ENCODE measurements around the gene GRIFIN.

GRIFIN gene

GRCh38 chr7:2512179-2512661 lies 36.0 kb upstream of the GRIFIN start:
- peak; percentile 25 for DNase-seq

GRCh38 chr7:2511769-2512168 lies 35.6 kb upstream of the GRIFIN start:
- no peak for DNase-seq

GRCh38 chr7:2510909-2511768 lies 34.9 kb upstream of the GRIFIN start:
- peak; percentile 86 for DNase-seq

GRCh38 chr7:2510130-2510776 lies 34.1 kb upstream of the GRIFIN start:
- no peak for DNase-seq

GRCh38 chr7:2509298-2509906 lies 33.2 kb upstream of the GRIFIN start:
- DNase-seq, result no peak

- peak; percentile 24 for DNase-seq
Observed at GRCh38 chr7:2508327-2509215, 32.4 kb upstream of the GRIFIN start.

GRCh38 chr7:2507917-2508306 lies 31.7 kb upstream of the GRIFIN start:
- no peak for DNase-seq

GRCh38 chr7:2507208-2507916 lies 31.2 kb upstream of the GRIFIN start:
- DNase-seq, result no peak

- no peak for DNase-seq
Observed at GRCh38 chr7:2505401-2505800, 29.2 kb upstream of the GRIFIN start.

GRCh38 chr7:2504889-2505375 lies 28.7 kb upstream of the GRIFIN start:
- DNase-seq, result peak; percentile 63

- DNase-seq, result no peak
Observed at GRCh38 chr7:2504128-2504888, 28.1 kb upstream of the GRIFIN start.

GRCh38 chr7:2503056-2503941 lies 27.1 kb upstream of the GRIFIN start:
- no peak for DNase-seq

- DNase-seq, result no peak
Observed at GRCh38 chr7:2502647-2502966, 26.4 kb upstream of the GRIFIN start.

- no peak for DNase-seq
Observed at GRCh38 chr7:2501947-2502646, 25.9 kb upstream of the GRIFIN start.

- DNase-seq, result no peak
Observed at GRCh38 chr7:2500701-2501100, 24.5 kb upstream of the GRIFIN start.

- no peak for DNase-seq
Observed at GRCh38 chr7:2499719-2500430, 23.7 kb upstream of the GRIFIN start.

GRCh38 chr7:2499181-2499580 lies 23.0 kb upstream of the GRIFIN start:
- DNase-seq, result no peak

GRCh38 chr7:2498708-2499107 lies 22.5 kb upstream of the GRIFIN start:
- DNase-seq, result no peak
